Colonic mucosa (tissue), 4 donors: Measurements from ENCODE around the gene FOXF2. TPM values are rescaled to one million over a fixed set of nuclear protein-coding genes. Genes with fewer than 3 reads are reported as not detected.

Experiments
- DNase-seq: peaks from one replicate; pipeline ENCODE4 v3.0.0-alpha.2; 2020
- H3K27ac ChIP-seq: fragments of 200-600 bp; one replicate; pipeline ENCODE4 v1.8.0; 2021
- H3K27me3 ChIP-seq: fragments of 200-600 bp; one replicate; pipeline ENCODE4 v1.8.0; 2021
- H3K36me3 ChIP-seq: fragments of 200-600 bp; one replicate; pipeline ENCODE4 v1.8.0; 2021
- H3K4me1 ChIP-seq: fragments of 200-600 bp; one replicate; pipeline ENCODE4 v1.8.0; 2021; ENCODE audit warnings: mild to moderate bottlenecking
- H3K4me3 ChIP-seq: fragments of 200-600 bp; one replicate; pipeline ENCODE4 v1.8.0; 2021
- H3K9ac ChIP-seq, 2 donors: one replicate each; pipeline ENCODE4 v1.7.0; 2013; ENCODE audit warnings: control low read depth in 2 of 2, low read depth in 2 of 2, low read length in 2 of 2
- H3K9me3 ChIP-seq: fragments of 200-600 bp; one replicate; pipeline ENCODE4 v1.8.0; 2021
- intact Hi-C: fragments of 100-400 bp; cut with DNase I; formaldehyde crosslinking; loops from one replicate; pipeline ENCODE4 v1.14.1; 2022
- total RNA-seq, 2 donors: library from RNA; stranded (reverse); fragmentation: NEBNext Ultra II Directional in 1 of 2; extraction: Animal tissue kit (Norgen Biotek cat#: 25700) in 1 of 2; gene quantifications; one replicate each; pipeline ENCODE4 v1.2.1, GENCODE V29; 2021
- TF ChIP-seq, protein P1 (sequence below): fragments of 200-600 bp; IDR thresholded peaks from one replicate; pipeline ENCODE4 v1.8.0; 2022; ENCODE audit warnings: antibody characterized with exemption, mild to moderate bottlenecking
- donor health status: healthy.
- donor health status: DM: no; HTN: no; CAD: no.
- donor health status: DM: no; HTN: no; CAD: no.

Gene FOXF2
- total RNA-seq, 2 donors from 2014 or later, result 4.2 to 8.4 TPM

DNA sequence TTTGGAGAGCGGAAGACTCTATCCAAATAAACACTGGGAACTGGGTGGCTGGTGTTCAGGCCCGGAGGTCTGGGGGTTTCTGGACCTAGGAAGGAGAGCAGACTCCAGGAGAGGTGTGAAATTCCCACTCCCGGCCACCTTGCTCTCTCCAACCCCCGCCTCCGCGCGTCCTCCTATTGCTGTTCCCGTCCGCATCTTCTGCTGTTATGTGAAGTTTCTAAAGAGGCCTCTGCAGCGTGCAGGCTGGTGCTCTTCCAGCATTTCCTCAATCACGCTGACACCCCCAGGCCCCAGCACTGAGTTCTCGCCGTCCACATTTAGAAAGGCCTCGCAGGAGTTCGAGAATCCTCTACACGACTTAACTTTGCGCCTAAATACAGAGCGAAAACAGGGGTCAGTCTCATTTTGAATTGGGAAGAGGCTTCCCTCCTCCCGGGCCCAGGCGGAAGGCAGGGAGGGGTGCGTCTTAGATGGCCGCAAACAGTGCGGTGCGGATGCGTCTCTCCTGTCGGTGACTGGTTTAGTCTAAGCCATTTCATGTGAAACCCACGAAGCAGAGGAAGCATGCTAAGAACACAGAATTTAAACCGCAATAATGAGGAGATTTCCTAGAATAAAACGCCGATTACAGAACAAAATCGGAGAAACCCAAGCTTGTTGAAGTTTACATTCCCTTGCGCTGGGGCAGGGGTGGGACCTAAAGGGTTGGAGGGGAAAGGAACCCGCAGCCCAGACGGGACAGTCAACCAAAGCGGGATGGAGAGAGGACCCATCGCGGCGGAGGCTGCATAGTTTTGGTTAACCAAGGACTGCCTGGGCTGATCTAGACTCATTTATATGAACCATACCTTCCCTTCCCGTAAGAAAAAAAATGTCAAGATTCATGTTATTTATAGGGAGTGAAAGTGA is 4.0 kb upstream of the FOXF2 start:
- Histone ChIP-seq H3K4me1 (peaks cover 3% of the 10 kb centered on the region), H3K27me3 (peaks cover 87% of the 10 kb centered on the region), H3K27ac (peak overlapping the region; percentile 66), H3K9ac (peak overlapping the region; percentile 19 to 43), H3K36me3 (no peaks in the 10 kb centered on the region), H3K9me3 (no peaks in the 10 kb centered on the region), H3K4me3 (no peak overlapping the region)
- intact Hi-C loops, result no loop called here
- TF ChIP-seq, protein P1, sequence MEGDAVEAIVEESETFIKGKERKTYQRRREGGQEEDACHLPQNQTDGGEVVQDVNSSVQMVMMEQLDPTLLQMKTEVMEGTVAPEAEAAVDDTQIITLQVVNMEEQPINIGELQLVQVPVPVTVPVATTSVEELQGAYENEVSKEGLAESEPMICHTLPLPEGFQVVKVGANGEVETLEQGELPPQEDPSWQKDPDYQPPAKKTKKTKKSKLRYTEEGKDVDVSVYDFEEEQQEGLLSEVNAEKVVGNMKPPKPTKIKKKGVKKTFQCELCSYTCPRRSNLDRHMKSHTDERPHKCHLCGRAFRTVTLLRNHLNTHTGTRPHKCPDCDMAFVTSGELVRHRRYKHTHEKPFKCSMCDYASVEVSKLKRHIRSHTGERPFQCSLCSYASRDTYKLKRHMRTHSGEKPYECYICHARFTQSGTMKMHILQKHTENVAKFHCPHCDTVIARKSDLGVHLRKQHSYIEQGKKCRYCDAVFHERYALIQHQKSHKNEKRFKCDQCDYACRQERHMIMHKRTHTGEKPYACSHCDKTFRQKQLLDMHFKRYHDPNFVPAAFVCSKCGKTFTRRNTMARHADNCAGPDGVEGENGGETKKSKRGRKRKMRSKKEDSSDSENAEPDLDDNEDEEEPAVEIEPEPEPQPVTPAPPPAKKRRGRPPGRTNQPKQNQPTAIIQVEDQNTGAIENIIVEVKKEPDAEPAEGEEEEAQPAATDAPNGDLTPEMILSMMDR, result no peak
- no peak for DNase-seq

DNA sequence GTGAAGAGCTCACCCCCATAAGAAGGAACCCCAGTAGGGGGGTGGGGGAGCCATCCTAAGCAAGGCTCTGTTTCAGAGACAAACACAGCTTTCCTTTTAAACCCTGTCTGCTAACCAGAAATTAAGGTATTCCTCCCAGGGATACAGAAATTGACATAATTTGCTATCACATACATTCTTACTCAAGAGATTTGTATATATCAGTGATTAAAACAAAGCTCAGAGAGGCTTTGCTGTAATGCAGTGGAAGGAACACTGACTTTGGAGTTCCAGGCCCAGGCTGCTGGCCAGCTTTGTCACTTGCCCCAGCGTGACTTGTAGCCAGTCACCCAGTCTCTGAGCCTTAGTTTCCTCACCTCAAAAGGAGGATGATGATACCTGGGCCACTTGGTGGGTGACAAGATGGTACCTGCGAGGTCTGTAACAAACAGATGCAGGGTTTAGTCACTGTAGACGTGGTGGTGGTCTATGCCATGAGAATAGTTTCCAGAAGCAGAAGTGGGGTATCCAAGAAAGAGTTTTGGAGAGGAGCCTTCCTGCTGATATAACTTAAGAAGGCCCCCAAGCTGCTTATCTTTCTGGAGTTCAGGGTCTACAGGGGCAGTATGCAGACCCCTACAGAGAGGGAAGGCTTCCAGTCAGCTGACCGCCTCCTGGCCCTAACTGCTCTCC is 3.2 kb upstream of the FOXF2 start:
- intact Hi-C loops, result no loop called here
- Histone ChIP-seq H3K27me3 (peaks cover 87% of the 10 kb centered on the region), H3K36me3 (no peaks in the 10 kb centered on the region), H3K4me1 (peaks cover 3% of the 10 kb centered on the region), H3K9ac (no peak overlapping the region), H3K4me3 (no peak overlapping the region), H3K27ac (peak overlapping the region; percentile 66), H3K9me3 (no peaks in the 10 kb centered on the region)
- no peak for DNase-seq
- TF ChIP-seq, protein P1, result no peak

DNA sequence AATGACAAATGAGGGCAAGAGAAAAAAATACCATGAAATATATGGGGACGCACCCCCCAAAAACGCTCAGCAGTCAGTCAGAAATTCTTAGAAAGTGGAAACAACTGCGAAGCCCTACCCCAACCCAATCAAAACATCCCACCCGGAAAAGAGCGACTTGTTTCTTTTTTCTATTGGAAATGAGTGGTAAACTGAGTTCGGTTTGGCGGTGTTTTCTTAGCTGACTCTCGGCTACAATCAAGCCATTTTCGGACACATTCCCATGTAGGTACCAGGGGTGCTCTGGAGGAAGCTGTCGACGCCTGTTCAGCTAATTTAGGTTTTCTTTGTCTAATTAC is 1.9 kb upstream of the FOXF2 start:
- Histone ChIP-seq H3K4me1 (no peaks in the 10 kb centered on the region), H3K27me3 (peaks cover 84% of the 10 kb centered on the region), H3K27ac (peak overlapping the region; percentile 66), H3K36me3 (no peaks in the 10 kb centered on the region), H3K9me3 (no peaks in the 10 kb centered on the region), H3K9ac (peak overlapping the region in 1 of 2 donors; percentile 12), H3K4me3 (no peak overlapping the region)
- TF ChIP-seq, protein P1, result no peak
- no peak for DNase-seq
- intact Hi-C loops, result no loop called here

DNA sequence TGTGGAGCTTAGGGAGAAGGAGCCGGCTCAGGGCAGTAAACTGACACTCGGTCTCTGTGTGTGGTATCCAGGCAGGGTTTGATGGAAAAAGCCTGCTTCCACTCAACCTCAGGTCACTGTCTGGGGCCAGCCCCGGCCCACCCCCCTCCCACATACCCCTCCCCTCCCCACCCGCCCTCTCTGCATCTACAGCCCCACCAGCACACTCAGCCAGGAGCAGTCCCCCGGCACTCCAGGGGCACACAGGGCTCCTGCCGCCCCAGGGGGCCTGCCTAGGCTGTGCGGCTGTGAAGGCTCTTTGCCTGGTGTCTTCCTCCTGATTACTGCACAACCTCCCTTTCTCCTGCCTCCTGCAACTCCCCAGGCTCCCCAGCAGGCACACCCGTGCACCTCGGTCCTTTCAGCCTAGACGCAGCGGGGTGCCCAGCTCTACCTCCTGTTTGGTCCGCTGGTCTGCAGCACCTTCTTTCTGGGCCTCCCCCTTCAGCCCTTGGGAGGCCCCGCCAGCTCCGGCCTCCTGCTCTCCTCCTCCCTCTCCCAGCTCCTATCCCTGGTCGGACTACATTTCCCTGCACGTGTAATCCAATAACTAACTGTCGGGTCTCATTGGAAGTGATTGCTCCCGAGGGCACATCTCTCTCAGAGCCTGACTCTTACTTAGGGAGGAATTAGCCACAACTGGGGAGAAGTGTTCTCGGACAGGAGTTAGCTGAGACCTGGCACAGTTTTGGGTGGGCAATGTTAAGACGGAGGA is 1.3 kb upstream of the FOXF2 start:
- TF ChIP-seq, protein P1, result no peak
- no peak for DNase-seq
- intact Hi-C loops, result no loop called here
- H3K36me3 ChIP-seq, result no peaks in the 10 kb centered on the region
- peak overlapping the region; percentile 66 for H3K27ac ChIP-seq
- H3K9ac ChIP-seq, result peak overlapping the region; percentile 63
- H3K27me3 ChIP-seq, result peaks cover 84% of the 10 kb centered on the region
- no peak overlapping the region for H3K4me3 ChIP-seq
- H3K4me1 ChIP-seq, result no peaks in the 10 kb centered on the region
- H3K9me3 ChIP-seq, result no peaks in the 10 kb centered on the region

DNA sequence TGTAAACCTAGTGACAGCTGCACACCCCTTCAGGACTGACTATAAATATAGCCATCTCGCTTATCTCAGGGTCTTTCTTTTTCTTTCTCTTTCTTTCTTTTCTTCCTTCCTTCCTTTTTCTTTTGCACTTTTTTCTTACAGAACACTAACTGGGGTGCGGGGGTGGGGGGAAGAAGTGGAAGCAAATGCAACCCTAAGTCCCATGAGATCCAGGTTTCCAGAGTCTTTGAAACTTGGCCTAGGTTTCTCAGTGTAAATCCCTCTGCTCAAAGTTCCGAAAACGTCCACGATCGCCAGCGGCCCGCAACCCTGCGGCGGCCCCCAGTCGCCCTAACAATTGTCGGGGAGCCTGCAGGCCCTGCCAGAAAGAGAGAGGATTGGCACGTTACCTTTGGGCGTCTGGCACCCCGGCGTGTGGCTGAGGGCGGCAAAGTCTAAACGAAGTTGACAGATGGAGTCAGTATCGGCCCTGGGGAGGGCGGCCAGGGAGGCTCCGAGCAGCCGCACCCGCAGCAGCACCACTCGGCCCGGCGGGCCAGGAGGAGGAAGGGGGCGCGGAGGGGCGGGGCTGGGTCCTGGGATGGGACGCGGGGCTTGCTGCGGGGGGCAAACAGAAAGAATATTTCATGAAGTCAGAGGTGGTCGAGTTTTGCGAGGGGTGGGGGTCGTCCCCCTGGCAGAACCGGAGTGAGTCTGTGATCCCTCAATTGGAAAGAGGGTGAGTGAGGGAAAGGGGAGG is 577 bp upstream of the FOXF2 start:
- peak overlapping the region; percentile 33 to 63 for H3K9ac ChIP-seq
- peaks cover 84% of the 10 kb centered on the region for H3K27me3 ChIP-seq
- no peaks in the 10 kb centered on the region for H3K9me3 ChIP-seq
- no peaks in the 10 kb centered on the region for H3K36me3 ChIP-seq
- H3K4me3 ChIP-seq, result peak overlapping the region; percentile 19
- H3K27ac ChIP-seq, result peak overlapping the region; percentile 66
- no peaks in the 10 kb centered on the region for H3K4me1 ChIP-seq
- intact Hi-C loops, result no loop called here
- no peak for DNase-seq
- TF ChIP-seq, protein P1, result no peak
